HG02938 (cell line): ENCODE measurements around the gene SMAP2.
"Not testable (repeated sequence)": the region's sequence is repeated elsewhere in the genome, so short reads cannot be mapped to it uniquely, and the experiment has no call there.

Experiments
- ATAC-seq: cut with Tn5 transposase; IDR thresholded peaks from one replicate; pipeline ENCODE4 v1.9.1; 2021; ENCODE audit warnings: mild to moderate bottlenecking, moderate library complexity; ENCODE audit not compliant: unreplicated experiment

The SMAP2 gene

GRCh38 chr1:40371707-40372258, 1.7 kb upstream of the SMAP2 start:
- ATAC-seq, result no peak

DNA sequence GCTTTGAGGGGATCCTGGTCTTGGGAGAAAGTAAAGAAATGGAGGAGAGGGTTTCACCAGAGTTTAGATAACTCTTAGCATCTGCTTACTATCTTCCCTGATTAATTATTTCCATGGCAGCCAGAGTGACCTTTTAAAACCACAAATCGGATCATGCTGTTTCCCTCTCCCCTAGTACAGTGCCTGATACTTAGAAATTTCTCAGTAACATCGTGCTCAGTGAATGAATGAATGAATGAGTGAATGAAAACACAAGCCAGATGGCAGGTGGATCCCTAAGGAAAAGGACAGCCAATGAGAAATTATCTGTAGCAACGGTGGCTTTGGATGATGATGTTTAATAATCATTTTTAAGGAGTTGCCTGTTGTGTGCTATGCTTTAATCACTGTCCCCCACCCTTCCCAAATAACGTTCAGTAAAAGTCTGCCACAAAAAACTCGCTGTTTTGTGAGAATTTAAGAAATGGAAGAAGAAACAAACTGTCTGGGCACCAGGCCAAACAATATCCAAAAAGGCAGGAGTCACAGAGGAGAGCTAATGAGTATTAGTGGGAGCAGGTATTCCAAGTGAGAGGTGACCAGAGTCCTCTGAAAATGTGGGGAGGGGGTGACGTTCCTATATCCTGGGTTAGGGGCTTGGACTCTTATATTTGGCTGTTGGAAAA, 737 bp upstream of the SMAP2 start:
- ATAC-seq, result no peak

DNA sequence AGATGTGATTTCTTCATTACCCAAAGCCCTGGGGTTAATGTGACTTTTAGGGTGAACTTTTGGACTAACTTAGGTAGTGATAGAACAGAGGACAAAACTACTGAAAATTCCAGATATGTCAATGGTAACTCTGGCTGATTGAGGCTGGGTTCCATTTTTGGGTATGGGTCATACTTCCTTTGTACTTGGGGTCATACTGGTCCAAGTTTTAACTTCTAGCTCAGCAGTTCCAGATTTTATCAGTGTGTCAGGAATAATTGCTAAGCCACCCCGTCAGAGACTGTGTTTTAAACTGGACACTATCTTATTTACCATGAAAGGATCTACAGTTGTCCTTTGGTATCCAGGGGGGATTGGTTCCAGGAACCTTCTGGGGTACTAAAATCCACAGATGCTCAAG, 4.0 kb downstream of the SMAP2 start:
- no peak for ATAC-seq

DNA sequence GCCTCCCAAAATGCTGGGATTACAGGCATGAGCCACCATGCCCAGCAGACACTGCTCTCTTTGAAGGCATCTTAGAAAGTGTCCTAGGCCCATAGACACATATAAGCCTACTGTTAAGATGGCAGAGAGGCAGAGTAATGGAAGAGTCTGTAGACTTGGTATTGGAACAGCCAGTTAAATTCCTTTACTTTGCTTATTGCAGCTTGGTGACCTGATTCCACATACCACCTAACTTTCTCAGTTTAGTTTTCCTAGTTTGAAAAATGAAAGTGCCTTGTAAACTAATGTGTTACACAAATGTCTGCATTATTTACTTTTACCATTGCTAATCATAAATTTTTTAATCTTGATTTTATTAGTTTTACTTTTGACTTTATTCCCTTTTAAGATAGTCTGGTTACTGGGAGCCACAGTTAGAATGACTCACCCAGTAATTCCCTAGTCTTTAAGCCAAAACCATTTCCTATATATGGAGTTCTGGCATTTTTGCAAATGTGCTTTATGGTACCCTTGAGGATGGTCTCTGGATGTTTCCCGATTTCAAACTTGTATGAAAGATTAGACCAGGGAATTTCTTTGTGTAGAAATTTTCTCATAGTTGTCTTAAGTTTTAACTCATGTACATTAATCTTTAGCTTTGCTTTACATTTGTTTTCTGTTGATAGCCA, 6.4 kb downstream of the SMAP2 start:
- ATAC-seq, result no peak

GRCh38 chr1:40380817-40381216, 7.3 kb downstream of the SMAP2 start:
- ATAC-seq, result no peak

GRCh38 chr1:40381268-40382107, 8.0 kb downstream of the SMAP2 start:
- ATAC-seq, result no peak

DNA sequence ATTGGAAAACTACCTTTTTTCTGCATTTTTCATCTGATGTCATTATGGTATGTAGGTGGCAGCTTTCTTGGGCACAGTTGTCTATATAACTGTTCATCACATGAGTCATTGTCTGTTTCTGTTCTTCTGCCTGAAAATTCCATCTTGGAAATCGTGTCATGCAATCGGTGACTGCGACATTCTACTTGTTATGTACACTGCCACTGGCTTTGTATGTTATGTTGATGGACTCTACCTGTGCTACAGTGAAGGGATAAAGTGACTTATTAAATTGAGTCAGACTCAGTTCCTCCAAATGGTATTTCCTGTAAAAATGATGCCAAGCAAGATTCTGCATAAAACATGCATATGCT, 8.6 kb downstream of the SMAP2 start:
- ATAC-seq, result no peak

- no peak for ATAC-seq
These were observed 9.1 kb downstream of the SMAP2 start for GRCh38 chr1:40382601-40383000.

DNA sequence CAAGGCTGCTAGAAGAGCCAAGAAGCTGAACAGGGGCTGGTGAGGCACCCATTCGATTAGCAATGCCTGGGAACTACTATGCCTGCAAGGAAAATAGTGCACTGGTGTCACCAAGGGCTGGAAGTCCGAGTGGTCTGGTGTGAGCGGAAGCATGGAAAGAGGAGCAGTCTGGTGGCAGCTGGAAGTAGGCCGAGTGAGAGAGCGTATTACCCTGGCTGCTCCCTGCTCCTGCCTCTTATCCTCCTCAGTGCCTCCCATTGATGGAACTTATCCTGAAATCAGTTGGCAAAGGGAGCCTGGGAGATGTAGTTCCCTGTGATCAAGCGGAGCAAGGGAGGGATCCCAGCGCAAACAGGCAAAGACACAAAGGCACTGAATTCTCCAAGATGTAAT, 9.6 kb downstream of the SMAP2 start:
- no peak for ATAC-seq

- ATAC-seq, result no peak
These were observed 10.2 kb downstream of the SMAP2 start for GRCh38 chr1:40383488-40384412.

DNA sequence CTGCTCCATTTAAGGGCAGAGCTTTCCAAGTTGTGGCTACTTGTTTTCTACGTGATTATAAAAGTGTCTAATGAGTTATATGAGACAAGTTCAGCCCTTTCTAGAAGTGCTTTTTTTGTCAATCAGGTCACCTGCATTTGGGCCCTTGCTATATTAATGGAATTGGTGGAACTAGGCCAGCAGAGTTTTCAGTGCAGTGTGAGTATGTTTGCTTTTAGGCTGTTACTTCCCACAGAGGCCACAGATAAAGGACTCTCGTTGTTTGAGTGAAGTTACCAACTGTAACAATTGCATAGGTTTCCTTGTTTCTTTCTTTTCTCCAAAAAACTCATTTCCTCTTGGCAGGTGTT, 10.9 kb downstream of the SMAP2 start:
- no peak for ATAC-seq

- no peak for ATAC-seq
These were observed 11.4 kb downstream of the SMAP2 start for GRCh38 chr1:40384887-40385286.

- peak; percentile 57 for ATAC-seq
These were observed 12.2 kb downstream of the SMAP2 start for GRCh38 chr1:40385437-40386358.

- no peak for ATAC-seq
These were observed 12.8 kb downstream of the SMAP2 start for GRCh38 chr1:40386359-40386723.

DNA sequence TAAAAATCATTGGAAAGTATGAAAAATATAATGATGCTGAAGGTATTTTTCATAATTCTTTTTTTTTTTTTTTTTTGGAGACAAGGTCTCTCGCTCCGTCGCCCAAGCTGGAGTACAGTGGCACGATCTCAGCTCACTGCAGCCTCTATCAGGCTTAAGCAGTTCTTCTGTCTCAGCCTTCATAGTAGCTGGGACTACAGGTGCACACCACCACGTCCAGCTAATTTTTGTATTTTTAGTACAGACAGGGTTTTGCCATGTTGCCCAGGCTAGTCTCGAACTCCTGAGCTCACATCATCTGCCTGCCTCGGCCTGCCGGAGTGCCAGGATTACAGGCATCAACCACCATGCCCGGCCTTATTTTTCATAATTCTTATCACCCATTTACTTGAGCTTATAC, 13.3 kb downstream of the SMAP2 start:
- no peak for ATAC-seq

DNA sequence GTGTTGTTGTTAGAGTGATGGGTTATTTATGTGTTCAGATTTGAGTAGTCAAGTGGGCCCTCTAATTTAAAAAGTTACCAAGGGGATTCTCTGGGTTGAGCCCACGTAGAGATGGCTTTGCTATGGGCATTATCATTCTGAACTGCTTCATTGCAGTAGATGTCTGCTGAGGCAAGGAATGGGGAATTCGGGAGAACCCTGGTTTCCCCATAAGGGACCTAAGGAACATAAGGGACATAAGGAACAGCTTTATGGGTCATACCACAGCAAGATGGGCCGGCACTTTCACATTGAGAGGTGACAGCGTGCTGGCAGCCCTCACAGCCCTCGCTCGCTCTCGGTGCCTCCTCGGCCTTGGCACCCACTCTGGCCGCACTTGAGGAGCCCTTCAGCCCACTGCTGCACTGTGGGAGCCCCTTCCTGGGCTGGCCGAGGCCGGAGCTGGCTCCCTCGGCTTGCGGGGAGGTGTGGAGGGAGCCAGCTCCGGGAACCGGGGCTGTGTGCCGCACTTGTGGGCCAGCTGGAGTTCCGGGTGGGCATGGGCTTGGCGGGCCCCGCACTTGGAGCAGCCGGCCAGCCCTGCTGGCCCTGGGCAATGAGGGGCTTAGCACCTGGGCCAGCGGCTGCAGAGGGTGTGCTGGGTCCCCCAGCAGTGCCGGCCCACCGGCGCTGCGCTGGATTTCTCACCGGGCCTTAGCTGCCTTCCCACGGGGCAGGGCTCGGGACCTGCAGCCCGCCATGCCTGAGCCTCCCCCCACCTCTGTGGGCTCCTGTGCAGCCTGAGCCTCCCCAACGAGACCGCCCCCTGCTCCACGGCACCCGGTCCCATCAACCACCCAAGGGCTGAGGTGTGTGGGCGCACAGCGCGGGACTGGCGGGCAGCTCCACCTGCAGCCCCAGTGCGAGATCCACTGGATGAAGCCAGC, 14.1 kb downstream of the SMAP2 start:
- not testable (repeated sequence) for ATAC-seq

GRCh38 chr1:40388456-40389321, 15.2 kb downstream of the SMAP2 start:
- ATAC-seq, result not testable (repeated sequence)

- no peak for ATAC-seq
These were observed 15.8 kb downstream of the SMAP2 start for GRCh38 chr1:40389322-40389803.
